GM11168 (cell line): ENCODE results near the gene LARGE1.

Experiments used
- in situ Hi-C: fragments of 300-500 bp; cut with MboI; formaldehyde crosslinking; loops from one replicate; pipeline ENCODE4 v1.12.0; 2022; ENCODE audit warnings: low sequenced_read_pairs; ENCODE audit not compliant: unreplicated experiment

LARGE1 gene

GRCh38 chr22:33635766-33636165, 284.5 kb downstream of the LARGE1 start:
- in situ Hi-C loops = no loop called here

GRCh38 chr22:33631777-33632176, 288.5 kb downstream of the LARGE1 start:
- in situ Hi-C loops = no loop called here

GRCh38 chr22:33625959-33626358, 294.3 kb downstream of the LARGE1 start:
- in situ Hi-C loops = no loop called here

- in situ Hi-C loops = no loop called here
Measured at GRCh38 chr22:33620085-33620484, 300.2 kb downstream of the LARGE1 start.

- in situ Hi-C loops = no loop called here
Measured at GRCh38 chr22:33606504-33606903, 313.8 kb downstream of the LARGE1 start.

- in situ Hi-C loops = no loop called here
Measured at GRCh38 chr22:33605666-33606065, 314.6 kb downstream of the LARGE1 start.

GRCh38 chr22:33605221-33605620, 315.1 kb downstream of the LARGE1 start:
- in situ Hi-C loops = no loop called here

GRCh38 chr22:33601062-33601461, 319.2 kb downstream of the LARGE1 start:
- in situ Hi-C loops = no loop called here

GRCh38 chr22:33600595-33600994, 319.7 kb downstream of the LARGE1 start:
- in situ Hi-C loops = no loop called here

- in situ Hi-C loops = no loop called here
Measured at GRCh38 chr22:33600113-33600512, 320.2 kb downstream of the LARGE1 start.

GRCh38 chr22:33599596-33599995, 320.7 kb downstream of the LARGE1 start:
- in situ Hi-C loops = no loop called here

GRCh38 chr22:33598821-33599220, 321.5 kb downstream of the LARGE1 start:
- in situ Hi-C loops = no loop called here

- in situ Hi-C loops = no loop called here
Measured at GRCh38 chr22:33597274-33597985, 322.8 kb downstream of the LARGE1 start.

- in situ Hi-C loops = no loop called here
Measured at GRCh38 chr22:33593818-33594217, 326.5 kb downstream of the LARGE1 start.

- in situ Hi-C loops = no loop called here
Measured at GRCh38 chr22:33591946-33592345, 328.3 kb downstream of the LARGE1 start.

GRCh38 chr22:33589297-33589696, 331.0 kb downstream of the LARGE1 start:
- in situ Hi-C loops = no loop called here

GRCh38 chr22:33588860-33589259, 331.4 kb downstream of the LARGE1 start:
- in situ Hi-C loops = no loop called here

GRCh38 chr22:33584152-33584551, 336.1 kb downstream of the LARGE1 start:
- in situ Hi-C loops = no loop called here

GRCh38 chr22:33582822-33583400, 337.4 kb downstream of the LARGE1 start:
- in situ Hi-C loops = no loop called here

- in situ Hi-C loops = no loop called here
Measured at GRCh38 chr22:33580310-33580709, 340.0 kb downstream of the LARGE1 start.

- in situ Hi-C loops = loop anchor here (5.0 to 10.0 kb wide), 2 partner anchors 65 to 277 kb away; no protein-coding TSS in a partner anchor
Measured at GRCh38 chr22:33579448-33580093, 340.7 kb downstream of the LARGE1 start.
